Measurements from ENCODE around the gene TGFBR3. TPM values are rescaled to one million over a fixed set of nuclear protein-coding genes. Genes with fewer than 3 reads are reported as not detected.

Gene TGFBR3
- total and polyA plus RNA-seq, 9 of the 15 experiments (the other 6 are each of a cell fraction or from before 2014, with no cell fraction given), result 3.6 to 32.4 (median 15.6) TPM

DNA sequence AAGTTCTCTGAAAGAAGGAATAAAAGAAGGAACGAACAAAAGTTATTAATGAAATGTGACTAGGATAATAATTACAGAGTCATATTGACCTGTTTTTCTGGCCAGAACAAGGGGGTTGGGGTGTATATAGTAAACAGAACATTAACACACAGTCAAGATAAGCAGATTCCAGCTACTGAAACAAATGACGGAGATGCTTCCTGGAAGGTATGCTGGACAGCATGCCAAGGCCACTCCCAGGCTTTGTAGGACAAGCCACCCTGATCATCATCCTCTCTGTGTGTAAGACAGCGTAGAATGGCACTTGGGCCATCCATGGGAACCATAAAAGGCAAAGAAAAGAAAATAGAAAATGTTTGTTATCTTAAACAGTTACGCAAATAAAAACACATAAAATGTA, 120.7 kb downstream of the TGFBR3 start (continued):
- TF ChIP-seq RBM22 (IDR thresholded peaks at IDR 0.05; ENCODE audit: low read depth, low read length, poor library complexity, severe bottlenecking) (no peak), ZNF551 (CRISPR knock-in tag; IDR thresholded peaks at IDR 0.05) (no peak), CBX3 (IDR thresholded peaks at IDR 0.05; ENCODE audit: borderline replicate concordance in 1 of 2, low read length in 2 of 2) (no peak)

DNA sequence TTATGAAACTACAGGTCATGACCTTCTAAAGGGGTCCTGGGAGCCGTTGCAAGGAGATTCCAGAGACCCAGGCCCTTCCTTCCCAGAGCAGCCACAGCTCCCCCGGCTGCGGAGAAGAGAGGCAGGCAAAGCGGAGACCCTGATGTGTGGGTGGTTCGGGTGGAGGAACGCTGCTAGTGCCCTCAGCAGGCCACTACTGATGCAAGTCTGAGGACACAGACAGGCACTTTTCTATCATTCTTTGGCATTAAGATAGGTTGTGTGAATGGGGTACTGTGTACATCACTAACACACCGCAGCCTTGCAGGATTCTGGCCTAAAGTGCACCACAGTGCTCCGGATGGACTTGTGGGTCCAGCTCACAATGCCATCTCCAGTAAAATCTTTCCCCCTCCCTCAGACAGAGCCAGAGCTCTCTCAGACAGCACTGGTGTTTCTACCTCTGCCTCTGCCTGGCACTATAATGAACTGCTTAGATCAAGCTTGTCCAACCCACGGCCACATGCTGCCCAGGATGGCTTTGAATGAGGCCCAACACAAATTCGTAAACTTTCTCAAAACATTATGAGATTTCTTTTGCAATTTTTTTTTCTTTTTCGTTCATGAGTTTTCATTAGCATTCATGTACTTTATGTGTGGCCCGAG, 121.4 kb downstream of the TGFBR3 start:
- Histone ChIP-seq H3K27ac (ENCODE audit: extremely low read depth, low read depth, low read length) (peak overlapping the region; percentile 29; the same call in 2 of the 3 replicates), H3K36me3 (ENCODE audit: control insufficient read depth, insufficient read depth, low read length) (0 out of 3 replicates have a peak, but pooled peaks cover 3% of the 10 kb centered on the region), H3K9me3 (replicated peaks; ENCODE audit: control insufficient read depth, insufficient read depth, low read depth, low read length) (no peaks in the 10 kb centered on the region), H4K20me1 (replicated peaks; ENCODE audit: control insufficient read depth, insufficient read depth, low read length) (no peaks in the 10 kb centered on the region), H3K4me2 (ENCODE audit: insufficient read depth, low read length) (no peak overlapping the region; the same call in 1 of the 2 replicates), H3K9me1 (ENCODE audit: control insufficient read depth, insufficient read depth, low read length) (no peaks in the 10 kb centered on the region), H3K4me1 (replicated peaks in 1 of 2; ENCODE audit: control insufficient read depth in 2 of 2, insufficient read depth in 2 of 2, low read length in 2 of 2) (peaks cover 12 to 65% of the 10 kb centered on the region in 2 experiments), H3K4me3 (no peak overlapping the region), H2AFZ (ENCODE audit: low read depth, low read length) (peak overlapping the region; percentile 27; the same call in 1 of the 2 replicates), H3K79me2 (ENCODE audit: control insufficient read depth, insufficient read depth, low read length) (no peaks in the 10 kb centered on the region; the same call in 2 of the 3 replicates), H3K27me3 (ENCODE audit: control insufficient read depth in 2 of 2, insufficient read depth in 2 of 2, low read length in 2 of 2) (no peaks in the 10 kb centered on the region), H3K9ac (ENCODE audit: insufficient read depth in 1 of 2, low read depth in 2 of 2, low read length in 2 of 2) (peak overlapping the region in 1 of 2 experiments; percentile 44; a peak in 1 of 4 replicates)
- in situ Hi-C loops (cut with MboI), result no loop called here
- ATAC-seq, result peak; percentile 69
- 56% methylated on average over 10 of the region's 12 CpGs for WGBS (ENCODE audit: insufficient coverage, low coverage, missing lambda C conversion rate)
- intact Hi-C loops (cut with micrococcal nuclease), result loop anchor here (5.0 kb wide), 1 partner anchor 47 kb away; no protein-coding TSS in a partner anchor
- ChIA-PET POLR2A (interaction anchor here (1.2 to 1.8 kb wide), 2 partner anchors 12 to 13 kb away, joined by 3 to 11 read pairs; no protein-coding TSS in a partner anchor), CTCF (ENCODE audit: low intra/inter-chr PET ratio) (no interaction called here)
- BruUV-seq (replicated peaks), result no TSS peak
- FAIRE-seq, result peak; percentile 40
- DNase-seq (ENCODE audit: extremely low read depth in 1 of 4, low spot score in 3 of 4), result peak in 2 of 4 experiments; percentile 40 to 42
- TF ChIP-seq, protein P1, sequence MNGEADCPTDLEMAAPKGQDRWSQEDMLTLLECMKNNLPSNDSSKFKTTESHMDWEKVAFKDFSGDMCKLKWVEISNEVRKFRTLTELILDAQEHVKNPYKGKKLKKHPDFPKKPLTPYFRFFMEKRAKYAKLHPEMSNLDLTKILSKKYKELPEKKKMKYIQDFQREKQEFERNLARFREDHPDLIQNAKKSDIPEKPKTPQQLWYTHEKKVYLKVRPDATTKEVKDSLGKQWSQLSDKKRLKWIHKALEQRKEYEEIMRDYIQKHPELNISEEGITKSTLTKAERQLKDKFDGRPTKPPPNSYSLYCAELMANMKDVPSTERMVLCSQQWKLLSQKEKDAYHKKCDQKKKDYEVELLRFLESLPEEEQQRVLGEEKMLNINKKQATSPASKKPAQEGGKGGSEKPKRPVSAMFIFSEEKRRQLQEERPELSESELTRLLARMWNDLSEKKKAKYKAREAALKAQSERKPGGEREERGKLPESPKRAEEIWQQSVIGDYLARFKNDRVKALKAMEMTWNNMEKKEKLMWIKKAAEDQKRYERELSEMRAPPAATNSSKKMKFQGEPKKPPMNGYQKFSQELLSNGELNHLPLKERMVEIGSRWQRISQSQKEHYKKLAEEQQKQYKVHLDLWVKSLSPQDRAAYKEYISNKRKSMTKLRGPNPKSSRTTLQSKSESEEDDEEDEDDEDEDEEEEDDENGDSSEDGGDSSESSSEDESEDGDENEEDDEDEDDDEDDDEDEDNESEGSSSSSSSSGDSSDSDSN (IDR thresholded peaks at IDR 0.05; ENCODE audit: borderline replicate concordance in 1 of 2, low read depth in 2 of 2, low read length in 2 of 2), result 0 out of 4 replicates have a peak, but pooled peaks of 1 of the 2 experiments have one; percentile 13
- TF ChIP-seq, protein P2, sequence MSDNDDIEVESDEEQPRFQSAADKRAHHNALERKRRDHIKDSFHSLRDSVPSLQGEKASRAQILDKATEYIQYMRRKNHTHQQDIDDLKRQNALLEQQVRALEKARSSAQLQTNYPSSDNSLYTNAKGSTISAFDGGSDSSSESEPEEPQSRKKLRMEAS (CRISPR knock-in tag; IDR thresholded peaks at IDR 0.05), result no peak
- TF ChIP-seq, protein P3, sequence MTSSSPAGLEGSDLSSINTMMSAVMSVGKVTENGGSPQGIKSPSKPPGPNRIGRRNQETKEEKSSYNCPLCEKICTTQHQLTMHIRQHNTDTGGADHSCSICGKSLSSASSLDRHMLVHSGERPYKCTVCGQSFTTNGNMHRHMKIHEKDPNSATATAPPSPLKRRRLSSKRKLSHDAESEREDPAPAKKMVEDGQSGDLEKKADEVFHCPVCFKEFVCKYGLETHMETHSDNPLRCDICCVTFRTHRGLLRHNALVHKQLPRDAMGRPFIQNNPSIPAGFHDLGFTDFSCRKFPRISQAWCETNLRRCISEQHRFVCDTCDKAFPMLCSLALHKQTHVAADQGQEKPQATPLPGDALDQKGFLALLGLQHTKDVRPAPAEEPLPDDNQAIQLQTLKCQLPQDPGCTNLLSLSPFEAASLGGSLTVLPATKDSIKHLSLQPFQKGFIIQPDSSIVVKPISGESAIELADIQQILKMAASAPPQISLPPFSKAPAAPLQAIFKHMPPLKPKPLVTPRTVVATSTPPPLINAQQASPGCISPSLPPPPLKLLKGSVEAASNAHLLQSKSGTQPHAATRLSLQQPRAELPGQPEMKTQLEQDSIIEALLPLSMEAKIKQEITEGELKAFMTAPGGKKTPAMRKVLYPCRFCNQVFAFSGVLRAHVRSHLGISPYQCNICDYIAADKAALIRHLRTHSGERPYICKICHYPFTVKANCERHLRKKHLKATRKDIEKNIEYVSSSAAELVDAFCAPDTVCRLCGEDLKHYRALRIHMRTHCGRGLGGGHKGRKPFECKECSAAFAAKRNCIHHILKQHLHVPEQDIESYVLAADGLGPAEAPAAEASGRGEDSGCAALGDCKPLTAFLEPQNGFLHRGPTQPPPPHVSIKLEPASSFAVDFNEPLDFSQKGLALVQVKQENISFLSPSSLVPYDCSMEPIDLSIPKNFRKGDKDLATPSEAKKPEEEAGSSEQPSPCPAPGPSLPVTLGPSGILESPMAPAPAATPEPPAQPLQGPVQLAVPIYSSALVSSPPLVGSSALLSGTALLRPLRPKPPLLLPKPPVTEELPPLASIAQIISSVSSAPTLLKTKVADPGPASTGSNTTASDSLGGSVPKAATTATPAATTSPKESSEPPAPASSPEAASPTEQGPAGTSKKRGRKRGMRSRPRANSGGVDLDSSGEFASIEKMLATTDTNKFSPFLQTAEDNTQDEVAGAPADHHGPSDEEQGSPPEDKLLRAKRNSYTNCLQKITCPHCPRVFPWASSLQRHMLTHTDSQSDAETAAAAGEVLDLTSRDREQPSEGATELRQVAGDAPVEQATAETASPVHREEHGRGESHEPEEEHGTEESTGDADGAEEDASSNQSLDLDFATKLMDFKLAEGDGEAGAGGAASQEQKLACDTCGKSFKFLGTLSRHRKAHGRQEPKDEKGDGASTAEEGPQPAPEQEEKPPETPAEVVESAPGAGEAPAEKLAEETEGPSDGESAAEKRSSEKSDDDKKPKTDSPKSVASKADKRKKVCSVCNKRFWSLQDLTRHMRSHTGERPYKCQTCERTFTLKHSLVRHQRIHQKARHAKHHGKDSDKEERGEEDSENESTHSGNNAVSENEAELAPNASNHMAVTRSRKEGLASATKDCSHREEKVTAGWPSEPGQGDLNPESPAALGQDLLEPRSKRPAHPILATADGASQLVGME (CRISPR knock-in tag; IDR thresholded peaks at IDR 0.05), result no peak
- TF ChIP-seq U2AF1 (optimal IDR thresholded peaks at IDR 0.05; ENCODE audit: low read depth, low read length) (no peak), DMBX1 (CRISPR knock-in tag; IDR thresholded peaks at IDR 0.05; ENCODE audit: borderline replicate concordance) (no peak), ESRRB (CRISPR knock-in tag; IDR thresholded peaks at IDR 0.05; ENCODE audit: borderline replicate concordance) (no peak)
